MM.1S (cell line): Measurements from ENCODE around the gene P4HA3.

Experiments used
- DNase-seq: peaks from one replicate; pipeline ENCODE4 v3.0.0-alpha.2; 2015
- H2AFZ ChIP-seq: fragments of 300-600 bp; sonication (generic); 2 replicates; pipeline ENCODE4 v1.6.0; 2016; ENCODE audit warnings: antibody characterized with exemption, low read length
- H3F3A ChIP-seq: fragments of 300-600 bp; sonication (generic); 2 replicates; pipeline ENCODE4 v1.6.1; 2016; ENCODE audit warnings: mild to moderate bottlenecking, antibody characterized with exemption, low read length, moderate library complexity, mixed read lengths; ENCODE audit not compliant: insufficient read depth
- H3K27ac ChIP-seq: fragments of 300-600 bp; sonication (generic); 2 replicates; pipeline ENCODE4 v1.5.1; 2016; ENCODE audit warnings: mild to moderate bottlenecking, low read length
- H3K27me3 ChIP-seq: fragments of 300-600 bp; sonication (generic); replicated peaks from 2 replicates; pipeline ENCODE4 v1.6.0; 2016; ENCODE audit warnings: low read length; ENCODE audit not compliant: insufficient read depth
- H3K36me3 ChIP-seq: fragments of 300-600 bp; sonication (generic); replicated peaks from 2 replicates; pipeline ENCODE4 v1.6.1; 2016; ENCODE audit warnings: mild to moderate bottlenecking, low read length, mixed read lengths; ENCODE audit not compliant: insufficient read depth
- H3K4me1 ChIP-seq: fragments of 300-600 bp; sonication (generic); 2 replicates; pipeline ENCODE4 v1.6.1; 2016; ENCODE audit warnings: low read length, mixed read lengths
- H3K4me2 ChIP-seq: fragments of 300-600 bp; sonication (generic); 2 replicates; pipeline ENCODE4 v1.6.0; 2016; ENCODE audit warnings: low read depth, low read length
- H3K4me3 ChIP-seq: fragments of 300-600 bp; sonication (generic); 2 replicates; pipeline ENCODE4 v1.5.1; 2016; ENCODE audit warnings: low read length, mixed read lengths
- H3K79me2 ChIP-seq: fragments of 300-600 bp; sonication (generic); 2 replicates; pipeline ENCODE4 v1.6.1; 2016; ENCODE audit warnings: mixed run types, low read length, mixed read lengths
- H3K9ac ChIP-seq: fragments of 300-600 bp; sonication (generic); 2 replicates; pipeline ENCODE4 v1.6.1; 2016; ENCODE audit warnings: low read length, mixed read lengths
- H3K9me2 ChIP-seq: fragments of 300-600 bp; sonication (generic); replicated peaks from 2 replicates; pipeline ENCODE4 v1.6.1; 2016; ENCODE audit warnings: mild to moderate bottlenecking, low read length, mixed read lengths; ENCODE audit not compliant: insufficient read depth
- H3K9me3 ChIP-seq: fragments of 300-600 bp; sonication (generic); replicated peaks from 2 replicates; pipeline ENCODE4 v1.6.1; 2016; ENCODE audit warnings: mild to moderate bottlenecking, low read length, mixed read lengths; ENCODE audit not compliant: insufficient read depth
- H4K20me1 ChIP-seq: fragments of 300-600 bp; sonication (generic); 2 replicates; pipeline ENCODE4 v1.6.1; 2016; ENCODE audit warnings: mild to moderate bottlenecking, low read length, moderate library complexity, mixed read lengths; ENCODE audit not compliant: insufficient read depth
- EZH2 ChIP-seq: fragments of 300-600 bp; sonication (generic); optimal IDR thresholded peaks from 2 replicates; pipeline ENCODE3; 2017; ENCODE audit warnings: low read depth, mild to moderate bottlenecking, antibody characterized with exemption, low read length, mixed read lengths
- EZH2phosphoT487 ChIP-seq: fragments of 300-600 bp; sonication (generic); IDR thresholded peaks from 2 replicates; pipeline ENCODE4 v1.6.1; 2018; ENCODE audit warnings: antibody characterized with exemption, low read length
- TF ChIP-seq, protein P1 (sequence below): fragments of 300-600 bp; sonication (generic); IDR thresholded peaks from 2 replicates; pipeline ENCODE4 v1.5.1; 2016; ENCODE audit warnings: antibody characterized with exemption, low read length, mixed read lengths

Gene P4HA3

DNA sequence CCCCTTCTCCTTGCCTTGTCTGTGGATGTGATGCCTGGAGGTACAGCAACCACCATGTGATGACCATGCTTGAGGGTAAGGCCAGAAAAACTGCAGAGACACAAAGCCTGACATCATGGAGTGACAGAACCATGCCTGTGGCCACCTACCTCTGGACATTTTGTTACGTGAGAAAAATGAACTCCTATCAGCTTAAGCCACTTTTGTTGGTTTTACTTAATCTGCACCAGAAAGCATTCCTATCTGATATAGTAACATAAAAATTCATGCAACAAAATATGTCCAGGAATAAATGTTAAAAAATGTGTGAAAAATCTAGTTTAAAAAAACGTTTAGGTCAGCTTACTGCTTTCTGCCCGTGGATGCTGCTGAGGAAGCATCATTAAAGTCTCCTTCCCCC lies 42.6 kb upstream of the P4HA3 start:
- H3K9me2 ChIP-seq: no peaks in the 10 kb centered on the region
- H3K36me3 ChIP-seq: no peaks in the 10 kb centered on the region
- no peaks in the 10 kb centered on the region for H3K27me3 ChIP-seq
- no peaks in the 10 kb centered on the region for H3F3A ChIP-seq
- no peaks in the 10 kb centered on the region for H3K79me2 ChIP-seq
- no peaks in the 10 kb centered on the region for H3K4me1 ChIP-seq
- no peak overlapping the region for H3K4me3 ChIP-seq
- H3K9ac ChIP-seq: no peak overlapping the region
- no peaks in the 10 kb centered on the region for H4K20me1 ChIP-seq
- H3K27ac ChIP-seq: no peak overlapping the region
- DNase-seq: no peak
- no peak overlapping the region for H3K4me2 ChIP-seq
- H3K9me3 ChIP-seq: no peaks in the 10 kb centered on the region
- H2AFZ ChIP-seq: no peak overlapping the region
- TF ChIP-seq, protein P1, sequence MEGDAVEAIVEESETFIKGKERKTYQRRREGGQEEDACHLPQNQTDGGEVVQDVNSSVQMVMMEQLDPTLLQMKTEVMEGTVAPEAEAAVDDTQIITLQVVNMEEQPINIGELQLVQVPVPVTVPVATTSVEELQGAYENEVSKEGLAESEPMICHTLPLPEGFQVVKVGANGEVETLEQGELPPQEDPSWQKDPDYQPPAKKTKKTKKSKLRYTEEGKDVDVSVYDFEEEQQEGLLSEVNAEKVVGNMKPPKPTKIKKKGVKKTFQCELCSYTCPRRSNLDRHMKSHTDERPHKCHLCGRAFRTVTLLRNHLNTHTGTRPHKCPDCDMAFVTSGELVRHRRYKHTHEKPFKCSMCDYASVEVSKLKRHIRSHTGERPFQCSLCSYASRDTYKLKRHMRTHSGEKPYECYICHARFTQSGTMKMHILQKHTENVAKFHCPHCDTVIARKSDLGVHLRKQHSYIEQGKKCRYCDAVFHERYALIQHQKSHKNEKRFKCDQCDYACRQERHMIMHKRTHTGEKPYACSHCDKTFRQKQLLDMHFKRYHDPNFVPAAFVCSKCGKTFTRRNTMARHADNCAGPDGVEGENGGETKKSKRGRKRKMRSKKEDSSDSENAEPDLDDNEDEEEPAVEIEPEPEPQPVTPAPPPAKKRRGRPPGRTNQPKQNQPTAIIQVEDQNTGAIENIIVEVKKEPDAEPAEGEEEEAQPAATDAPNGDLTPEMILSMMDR: no peak
- TF ChIP-seq EZH2phosphoT487 (no peak), EZH2 (no peak)

DNA sequence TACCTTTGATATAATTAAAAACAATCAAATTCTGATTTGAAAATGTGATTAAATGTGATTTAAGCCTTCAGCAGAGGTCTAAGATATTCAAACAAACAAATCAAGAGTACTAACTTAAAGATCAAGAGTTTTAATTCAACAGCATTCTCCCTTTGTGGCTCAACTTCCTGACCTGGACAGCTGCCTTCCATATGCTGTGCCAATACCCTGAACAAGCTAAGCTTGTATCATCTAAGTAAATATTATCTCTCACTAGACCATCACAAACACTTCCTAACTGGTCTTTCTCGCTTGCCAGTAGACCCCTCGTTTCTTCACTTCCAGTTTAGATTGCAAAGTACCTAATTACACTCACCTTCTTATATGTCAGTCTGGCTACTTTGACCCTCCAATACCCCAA lies 35.9 kb upstream of the P4HA3 start:
- H3K27me3 ChIP-seq: no peaks in the 10 kb centered on the region

DNA sequence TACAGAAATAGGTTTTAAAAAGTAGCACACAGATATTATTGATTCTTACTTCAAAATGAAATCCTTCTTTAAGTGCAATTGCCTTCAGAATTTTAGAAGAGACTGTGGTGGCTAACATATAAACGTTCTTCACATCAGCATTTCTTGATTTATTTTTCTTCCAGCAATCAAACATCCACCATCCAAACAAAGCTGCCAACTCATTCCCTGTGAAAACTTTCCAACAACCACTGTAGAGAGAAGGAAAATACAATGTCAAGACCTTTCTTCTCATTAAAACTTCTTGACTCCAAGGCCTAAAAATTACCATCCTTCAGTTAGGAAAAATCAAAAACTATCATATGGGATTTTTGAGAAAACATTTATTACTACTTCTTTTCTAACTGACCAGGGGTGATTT lies 34.0 kb upstream of the P4HA3 start:
- no peak overlapping the region for H3K27ac ChIP-seq
- no peaks in the 10 kb centered on the region for H3K79me2 ChIP-seq
- peaks cover 21% of the 10 kb centered on the region for H3K4me1 ChIP-seq
- H2AFZ ChIP-seq: no peak overlapping the region
- no peak for DNase-seq
- no peaks in the 10 kb centered on the region for H3K36me3 ChIP-seq
- H4K20me1 ChIP-seq: no peaks in the 10 kb centered on the region
- H3K9me2 ChIP-seq: no peaks in the 10 kb centered on the region
- H3F3A ChIP-seq: peaks cover 5% of the 10 kb centered on the region; the same call in 1 of the 2 replicates
- H3K9me3 ChIP-seq: no peaks in the 10 kb centered on the region
- no peak overlapping the region for H3K9ac ChIP-seq
- no peak overlapping the region for H3K4me3 ChIP-seq
- no peak overlapping the region for H3K4me2 ChIP-seq
- no peaks in the 10 kb centered on the region for H3K27me3 ChIP-seq
- TF ChIP-seq, protein P1: no peak
- TF ChIP-seq EZH2: no peak
- no peak for TF ChIP-seq EZH2phosphoT487

More for the DNA sequence above, 35.9 kb upstream of the P4HA3 start:
- no peak overlapping the region for H3K9ac ChIP-seq
- H3K27ac ChIP-seq: no peak overlapping the region
- H3K79me2 ChIP-seq: no peaks in the 10 kb centered on the region
- no peak overlapping the region for H2AFZ ChIP-seq
- H4K20me1 ChIP-seq: no peaks in the 10 kb centered on the region
- H3K36me3 ChIP-seq: no peaks in the 10 kb centered on the region
- no peak overlapping the region for H3K4me2 ChIP-seq
- H3K4me3 ChIP-seq: no peak overlapping the region
- peaks cover 5% of the 10 kb centered on the region; the same call in 1 of the 2 replicates for H3F3A ChIP-seq
- no peaks in the 10 kb centered on the region for H3K9me3 ChIP-seq
- H3K9me2 ChIP-seq: no peaks in the 10 kb centered on the region
- no peak for DNase-seq
- peaks cover 16% of the 10 kb centered on the region for H3K4me1 ChIP-seq
- TF ChIP-seq, protein P1: no peak
- TF ChIP-seq EZH2phosphoT487: no peak
- no peak for TF ChIP-seq EZH2
